Stimulated activated CD4-positive, alpha-beta T cell treated with anti-CD3 and anti-CD28 coated beads, TNF-alpha, amount 100 ng/mL, for 48 hours (primary cell): ENCODE data around the gene USP38.
"Not testable (repeated sequence)": the region's sequence is repeated elsewhere in the genome, so short reads cannot be mapped to it uniquely, and the experiment has no call there.

Experiments
- DNase-seq, 3 donors: peaks; one replicate each; pipeline ENCODE4 v3.0.0-alpha.2; 2020; ENCODE audit warnings: low read depth in 3 of 3

Gene USP38

DNA sequence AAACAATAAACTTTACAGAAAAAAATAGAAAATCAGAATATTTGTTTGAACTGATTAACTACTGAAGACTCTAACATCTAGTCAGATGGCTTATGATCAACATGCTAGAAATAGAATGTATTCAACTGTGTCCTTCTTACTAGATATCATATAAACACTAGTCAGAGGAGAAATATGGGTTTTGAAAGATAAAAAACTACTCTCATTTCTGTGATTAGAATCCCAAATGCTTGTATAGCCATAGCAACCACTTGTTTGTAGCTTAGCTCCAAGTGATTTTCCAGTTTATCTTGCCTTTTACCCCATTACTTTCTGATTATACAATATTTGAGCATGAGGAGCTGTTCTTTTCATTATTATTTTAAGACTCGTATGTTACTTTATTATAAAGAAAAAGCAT lies 31.2 kb downstream of the USP38 start:
- DNase-seq: no peak

GRCh38 chr4:143224255-143224654 lies 39.5 kb downstream of the USP38 start:
- no peak for DNase-seq

GRCh38 chr4:143225167-143225566 lies 40.5 kb downstream of the USP38 start:
- DNase-seq: no peak

GRCh38 chr4:143230683-143231082 lies 46.0 kb downstream of the USP38 start:
- no peak for DNase-seq

GRCh38 chr4:143232277-143232676 lies 47.6 kb downstream of the USP38 start:
- DNase-seq: no peak

- no peak for DNase-seq
Measured at GRCh38 chr4:143234153-143234552, 49.4 kb downstream of the USP38 start.

DNA sequence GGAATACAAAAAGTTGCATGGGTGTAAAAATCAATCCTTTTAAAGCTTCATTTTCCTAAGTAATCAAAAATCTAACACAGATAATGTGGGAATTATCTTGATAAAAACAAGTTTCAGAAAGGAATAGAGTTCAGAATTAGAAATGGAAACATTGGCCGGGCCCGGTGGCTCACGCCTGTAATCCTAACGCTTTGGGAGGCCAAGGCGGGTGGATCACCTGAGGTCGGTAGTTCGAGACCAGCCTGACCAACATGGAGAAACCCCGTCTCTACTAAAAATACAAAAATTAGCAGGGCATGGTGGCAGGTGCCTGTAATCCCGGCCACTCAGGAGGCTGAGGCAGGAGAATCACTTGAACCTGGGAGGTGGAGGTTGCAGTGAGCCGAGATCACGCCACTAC lies 52.5 kb downstream of the USP38 start:
- DNase-seq: not testable (repeated sequence)

GRCh38 chr4:143240939-143241679 lies 56.4 kb downstream of the USP38 start:
- DNase-seq: no peak

DNA sequence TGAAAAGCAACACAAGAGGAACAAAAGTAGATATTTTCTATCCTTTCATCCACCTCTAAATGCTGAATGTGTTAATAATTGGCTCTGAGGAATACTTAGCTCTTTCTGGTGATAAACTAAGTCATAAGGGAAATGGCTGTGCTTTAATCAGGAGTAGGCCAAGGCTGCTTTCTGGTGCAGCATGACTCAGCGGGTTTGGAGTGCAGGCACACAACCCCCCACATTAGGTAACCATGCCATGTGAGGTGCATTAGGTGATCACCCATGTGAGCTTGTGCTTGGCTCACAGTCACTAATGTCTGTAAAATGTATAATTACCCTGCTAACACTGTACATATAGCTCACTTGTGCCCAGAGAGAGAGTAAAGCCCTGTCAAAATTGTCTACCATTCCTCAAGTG lies 57.2 kb downstream of the USP38 start:
- DNase-seq: no peak

GRCh38 chr4:143243041-143243440 lies 58.3 kb downstream of the USP38 start:
- DNase-seq: no peak

- DNase-seq: no peak
Measured at GRCh38 chr4:143246977-143247376, 62.3 kb downstream of the USP38 start.

DNA sequence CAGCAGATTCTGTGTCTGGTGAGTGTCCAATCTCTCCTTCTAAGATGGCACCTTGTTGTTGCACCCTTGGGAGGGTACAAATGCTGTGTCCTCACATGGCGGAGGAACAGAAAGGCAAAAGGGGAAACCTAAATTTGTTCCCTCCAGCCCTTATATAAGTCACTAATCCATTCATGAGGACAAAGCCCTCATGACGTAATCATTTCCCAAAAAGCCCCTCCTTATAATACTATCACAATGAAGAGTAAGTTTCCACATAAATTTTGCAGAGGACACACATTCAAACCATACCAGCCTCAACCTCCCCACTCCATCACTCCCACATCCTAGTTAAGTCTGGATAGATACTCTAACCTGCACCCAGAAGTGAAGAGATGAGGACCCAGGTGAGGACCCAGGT lies 63.1 kb downstream of the USP38 start:
- no peak for DNase-seq

DNA sequence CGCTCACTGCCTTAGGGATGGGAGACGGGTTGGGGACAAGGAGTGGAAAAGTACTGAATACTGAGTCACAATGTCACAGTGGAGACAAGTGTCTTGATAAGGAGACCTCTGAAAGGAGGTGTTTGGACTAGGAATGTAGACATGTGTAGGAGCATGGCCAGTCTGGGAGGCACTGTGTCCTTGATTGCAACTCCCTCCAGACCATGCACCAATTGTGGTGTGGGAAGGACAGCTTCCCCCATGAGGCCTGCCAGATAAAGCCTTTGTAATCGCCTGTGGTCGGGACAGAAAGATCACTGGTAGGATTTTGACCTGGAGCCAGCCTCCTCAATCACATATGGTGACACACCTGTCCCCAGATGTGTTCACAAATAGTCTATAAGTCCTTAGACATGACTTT lies 64.1 kb downstream of the USP38 start:
- DNase-seq: no peak

GRCh38 chr4:143250617-143251016 lies 65.9 kb downstream of the USP38 start:
- no peak for DNase-seq

GRCh38 chr4:143251348-143251747 lies 66.6 kb downstream of the USP38 start:
- DNase-seq: no peak

DNA sequence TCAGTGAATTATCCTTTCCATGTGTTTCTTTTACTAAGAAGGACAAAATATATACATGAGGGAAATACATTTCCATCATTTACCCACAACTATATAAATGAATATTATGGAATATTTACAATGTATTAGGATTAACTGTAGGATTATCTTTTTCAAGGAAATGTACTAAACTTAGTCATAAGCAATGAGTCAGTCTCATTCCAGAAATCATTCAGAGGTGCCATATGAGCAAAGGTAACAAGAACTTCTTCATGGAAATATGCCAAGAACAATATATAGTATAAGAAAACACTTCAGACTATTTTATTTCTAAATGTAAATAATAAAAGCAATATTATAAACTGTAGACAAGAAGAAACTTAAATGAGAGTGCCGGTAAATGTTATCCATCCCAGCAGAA lies 67.1 kb downstream of the USP38 start:
- no peak for DNase-seq

DNA sequence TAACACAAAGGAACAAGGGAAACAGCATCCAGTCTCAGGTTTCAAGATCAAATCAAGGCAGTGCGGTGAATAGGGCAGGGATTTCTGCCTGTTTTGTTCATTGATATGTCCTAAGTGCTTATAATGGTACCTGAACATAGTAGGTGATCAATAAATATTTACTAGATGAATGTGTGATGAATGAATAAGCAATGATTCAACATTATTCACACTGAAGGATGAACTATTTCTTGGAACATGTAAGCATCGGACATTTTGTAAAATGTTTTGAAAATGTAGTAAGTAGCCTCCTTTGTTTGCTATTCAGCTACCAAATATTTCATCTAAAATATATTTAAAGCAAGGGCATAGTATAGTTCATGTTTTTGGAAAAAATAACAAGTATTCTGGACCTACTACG lies 67.8 kb downstream of the USP38 start:
- no peak for DNase-seq

GRCh38 chr4:143253166-143253565 lies 68.4 kb downstream of the USP38 start:
- no peak for DNase-seq

- no peak for DNase-seq
Measured at GRCh38 chr4:143254491-143255226, 69.9 kb downstream of the USP38 start.

- no peak for DNase-seq
Measured at GRCh38 chr4:143256456-143256855, 71.7 kb downstream of the USP38 start.

- no peak for DNase-seq
Measured at GRCh38 chr4:143257356-143257755, 72.6 kb downstream of the USP38 start.

DNA sequence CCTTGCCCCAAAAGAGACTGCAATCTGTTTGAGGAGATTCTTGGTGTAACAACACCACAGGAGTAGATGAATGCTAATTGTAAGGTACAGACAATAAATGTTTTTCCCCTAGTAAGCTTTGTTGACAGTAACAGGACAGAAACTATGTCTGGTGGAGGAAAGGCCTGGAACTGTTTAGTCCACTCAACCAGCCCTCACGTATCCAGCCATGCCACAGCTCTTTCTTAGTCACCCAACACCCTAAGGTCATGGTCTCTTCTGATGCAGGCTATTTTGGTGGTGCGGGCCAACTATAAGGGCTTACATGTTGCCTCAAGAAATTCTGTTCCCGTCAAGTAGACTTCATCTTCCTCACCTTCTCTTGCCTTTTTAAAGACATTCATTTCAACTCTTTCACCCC lies 76.0 kb downstream of the USP38 start:
- no peak for DNase-seq

- no peak for DNase-seq
Measured at GRCh38 chr4:143262838-143263237, 78.1 kb downstream of the USP38 start.
